ENCODE measurements around the gene SCGB2B2.
"Not testable (repeated sequence)": the region's sequence is repeated elsewhere in the genome, so short reads cannot be mapped to it uniquely, and the experiment has no call there.

Gene SCGB2B2

DNA sequence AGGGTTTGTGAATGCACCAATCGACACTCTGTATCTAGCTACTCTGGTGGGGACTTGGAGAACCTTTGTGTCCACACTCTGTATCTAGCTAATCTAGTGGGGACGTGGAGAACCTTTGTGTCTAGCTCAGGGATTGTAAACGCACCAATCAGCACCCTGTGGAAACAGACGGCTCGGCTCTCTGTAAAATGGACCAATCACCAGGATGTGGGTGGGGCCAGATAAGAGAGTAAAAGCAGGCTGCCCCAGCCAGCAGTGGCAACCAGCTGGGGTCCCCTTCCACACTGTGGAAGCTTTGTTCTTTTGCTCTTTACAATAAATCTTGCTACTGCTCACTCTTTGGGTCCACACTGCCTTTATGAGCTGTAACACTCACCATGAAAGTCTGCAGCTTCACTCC lies 8.3 kb downstream of the SCGB2B2 start:
- not testable (repeated sequence) for DNase-seq (ENCODE audit: low read depth)

DNA sequence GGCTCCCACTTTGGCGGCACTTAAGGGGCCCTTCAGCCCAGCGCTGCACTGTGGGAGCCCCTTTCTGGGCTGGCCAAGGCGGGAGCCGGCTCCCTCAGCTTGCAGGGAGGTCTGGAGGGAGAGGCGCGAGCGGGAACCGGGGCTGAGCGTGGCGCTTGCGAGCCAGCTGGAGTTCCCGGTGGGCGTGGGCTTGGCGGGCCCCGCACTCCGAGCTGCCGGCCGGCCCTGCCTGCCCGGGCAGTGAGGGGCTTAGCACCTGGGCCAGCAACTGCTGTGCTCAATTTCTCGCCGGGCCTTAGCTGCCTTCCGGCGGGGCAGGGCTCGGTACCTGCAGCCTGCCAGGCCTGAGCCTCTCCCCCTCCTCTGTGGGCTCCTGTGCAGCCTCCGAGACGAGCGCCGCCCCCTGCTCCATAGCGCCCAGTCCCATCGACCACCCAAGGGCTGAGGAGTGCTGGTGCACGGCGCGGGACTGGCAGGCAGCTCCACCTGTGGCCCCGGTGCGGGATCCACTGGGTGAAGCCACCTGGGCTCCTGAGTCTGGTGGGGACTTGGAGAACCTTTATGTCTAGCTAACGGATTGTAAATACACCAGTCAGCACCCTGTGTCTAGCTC lies 8.8 kb downstream of the SCGB2B2 start:
- not testable (repeated sequence) for DNase-seq (ENCODE audit: low read depth)

DNA sequence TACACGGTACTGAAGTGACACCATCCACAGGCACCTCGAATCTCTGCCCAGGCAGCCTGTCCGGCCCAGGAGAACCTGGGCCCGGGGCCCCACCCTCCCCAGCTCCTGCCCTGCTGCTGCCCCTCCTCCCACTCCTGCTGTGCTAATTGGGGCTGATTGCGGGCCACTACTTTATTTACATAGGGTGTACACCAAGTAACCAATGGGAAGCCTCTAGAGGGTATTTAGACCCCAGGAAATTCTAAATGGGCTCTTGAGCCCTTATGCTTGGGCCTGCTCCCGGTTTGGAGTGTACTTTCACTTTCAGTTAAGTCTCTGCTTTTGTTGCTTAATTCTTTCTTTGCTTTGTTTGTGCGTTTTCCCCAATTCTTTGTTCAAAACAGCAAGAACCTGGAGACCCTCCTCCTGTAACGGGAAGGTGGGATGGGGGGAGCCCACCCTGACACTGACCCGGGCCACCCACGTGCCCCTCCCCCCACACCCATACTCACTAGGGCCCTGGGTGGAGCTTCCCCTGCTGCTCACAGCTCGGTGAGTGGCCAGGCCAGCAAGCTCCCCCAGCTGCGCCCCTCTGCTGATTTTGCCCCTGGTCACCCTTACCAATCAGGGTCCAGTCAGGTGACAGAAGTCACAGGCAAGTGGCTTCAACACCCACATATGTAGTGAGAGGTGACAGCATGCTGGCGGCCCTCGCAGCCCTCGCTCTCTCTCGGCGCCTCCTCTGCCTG lies 9.4 kb downstream of the SCGB2B2 start:
- DNase-seq (ENCODE audit: low read depth) = no peak

DNA sequence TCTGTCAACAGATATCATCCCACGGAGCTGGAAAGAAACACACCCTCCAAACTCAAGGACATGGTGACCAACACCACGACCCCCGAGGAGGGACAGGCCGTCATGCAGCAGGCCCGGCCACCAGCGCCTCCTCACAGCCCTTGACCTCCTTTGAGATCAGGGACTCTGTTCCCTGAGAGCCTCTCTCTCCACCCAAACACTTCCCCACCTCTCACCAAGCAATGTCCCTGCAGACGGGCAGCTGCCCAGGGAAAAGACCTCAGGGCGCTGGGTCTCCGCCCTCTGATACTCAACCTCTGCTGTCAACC lies 10.0 kb downstream of the SCGB2B2 start:
- no peak for DNase-seq (ENCODE audit: low read depth)

DNA sequence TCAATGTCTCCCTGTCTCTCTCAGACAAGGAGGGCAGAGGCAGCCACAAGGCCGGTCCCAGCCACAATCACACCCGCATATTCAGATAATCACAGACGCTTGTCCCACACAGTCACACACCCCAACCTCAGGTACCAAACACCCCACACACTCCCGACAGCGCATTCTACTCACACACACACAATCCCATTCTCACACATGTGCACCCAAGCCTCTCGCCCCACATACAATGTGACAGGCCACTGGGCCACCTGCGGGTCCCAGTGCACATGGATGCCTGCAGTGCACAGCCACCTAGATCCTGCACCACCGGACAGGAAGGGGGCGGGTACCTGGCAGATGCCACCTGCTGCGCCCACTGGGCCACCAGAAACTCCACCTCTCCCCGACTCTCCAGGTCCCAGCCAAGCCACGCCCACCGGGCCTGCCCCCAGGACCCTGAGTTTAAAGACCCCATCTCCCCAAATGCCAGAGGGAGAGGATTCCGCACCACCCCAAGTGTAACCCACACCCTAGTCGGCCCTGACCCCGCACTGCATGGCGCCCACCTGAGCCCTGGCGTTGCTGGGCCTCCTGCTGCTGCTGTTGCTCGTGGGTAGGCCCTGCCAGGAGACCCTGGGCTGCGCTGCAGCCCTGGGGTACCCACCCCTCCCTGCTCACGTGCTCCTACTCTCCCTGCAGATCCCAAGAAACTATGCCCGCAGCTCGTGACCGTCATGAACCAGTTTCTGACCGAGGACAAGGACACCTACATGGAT lies 10.6 kb downstream of the SCGB2B2 start:
- no peak for DNase-seq (ENCODE audit: low read depth)

DNA sequence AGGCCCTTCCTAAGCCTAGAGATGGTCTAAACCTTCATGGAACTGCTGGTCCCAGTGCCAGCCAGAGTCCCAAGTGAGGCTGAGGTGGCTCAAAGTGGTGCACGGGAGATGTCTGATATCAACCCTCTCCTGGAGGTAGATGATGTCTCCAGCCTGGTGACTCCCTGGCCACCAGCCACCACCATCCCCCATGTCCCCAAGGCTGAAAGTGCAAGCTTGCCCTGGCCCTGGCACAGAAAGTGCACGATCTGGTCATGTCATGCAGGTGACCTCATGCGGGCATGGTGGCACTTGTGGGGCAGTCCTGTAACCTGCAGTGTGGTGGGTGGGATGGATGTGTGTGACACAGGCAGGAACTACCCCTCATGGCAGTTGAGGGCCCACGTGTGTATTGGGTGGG lies 11.7 kb downstream of the SCGB2B2 start:
- DNase-seq (ENCODE audit: low read depth) = not testable (repeated sequence)

DNA sequence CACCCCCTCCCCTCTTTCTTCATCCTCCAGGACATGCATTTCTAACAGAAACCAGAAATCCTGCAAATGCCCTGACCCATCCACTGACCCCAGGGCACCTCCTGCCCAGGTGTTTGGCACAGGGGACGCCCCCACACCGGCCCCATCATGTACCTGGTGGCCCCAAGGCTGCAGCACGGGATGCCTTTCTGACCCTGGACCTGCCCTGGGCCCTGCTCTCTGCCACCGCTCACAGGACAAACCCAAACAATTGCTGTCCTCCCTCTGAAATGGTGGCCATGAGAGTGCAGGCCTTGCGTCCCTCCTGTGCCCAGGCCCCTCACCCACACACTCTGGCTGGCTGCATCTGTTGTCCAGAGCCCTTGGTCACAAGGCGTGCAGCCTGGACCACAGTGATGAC lies 12.1 kb downstream of the SCGB2B2 start:
- DNase-seq (ENCODE audit: low read depth) = no peak

DNA sequence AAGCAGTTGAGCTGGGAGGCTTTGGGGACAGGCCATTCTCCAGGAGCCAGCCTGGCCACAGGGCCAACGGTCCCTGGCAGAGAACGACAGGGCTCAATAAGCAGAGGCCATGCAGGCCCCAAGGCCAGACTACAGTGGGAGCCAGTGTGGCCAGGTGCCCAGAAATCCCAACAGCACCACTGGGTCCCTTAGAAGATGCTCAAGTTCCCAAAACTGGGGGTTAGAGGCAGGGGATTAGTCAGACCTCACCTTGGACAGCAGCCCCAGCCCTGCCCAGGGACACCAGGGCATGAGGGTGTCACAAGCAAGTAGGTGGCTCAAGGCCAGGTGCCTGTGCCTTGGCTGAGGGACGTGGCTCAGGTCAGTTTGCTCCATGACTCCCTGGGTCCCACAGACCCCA lies 12.8 kb downstream of the SCGB2B2 start:
- DNase-seq (ENCODE audit: low read depth) = no peak

DNA sequence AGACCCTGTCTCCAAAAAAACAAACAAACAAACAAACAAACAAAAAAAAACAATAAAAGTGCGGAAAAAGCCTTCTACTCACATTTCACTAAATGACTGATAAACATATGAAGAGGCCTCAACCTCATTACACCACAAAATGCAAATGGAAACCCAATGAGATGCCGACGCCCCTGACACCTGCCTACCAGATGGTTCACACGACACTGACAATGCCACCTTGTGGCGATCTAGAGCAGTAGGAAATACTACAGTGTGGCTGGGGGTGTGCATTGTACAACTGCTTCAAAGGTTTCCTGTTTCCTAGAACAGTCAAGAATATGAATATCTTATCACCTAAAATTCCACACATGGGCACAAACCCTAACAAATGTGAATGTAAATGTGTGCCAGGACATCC lies 14.0 kb downstream of the SCGB2B2 start:
- DNase-seq (ENCODE audit: low read depth) = no peak

DNA sequence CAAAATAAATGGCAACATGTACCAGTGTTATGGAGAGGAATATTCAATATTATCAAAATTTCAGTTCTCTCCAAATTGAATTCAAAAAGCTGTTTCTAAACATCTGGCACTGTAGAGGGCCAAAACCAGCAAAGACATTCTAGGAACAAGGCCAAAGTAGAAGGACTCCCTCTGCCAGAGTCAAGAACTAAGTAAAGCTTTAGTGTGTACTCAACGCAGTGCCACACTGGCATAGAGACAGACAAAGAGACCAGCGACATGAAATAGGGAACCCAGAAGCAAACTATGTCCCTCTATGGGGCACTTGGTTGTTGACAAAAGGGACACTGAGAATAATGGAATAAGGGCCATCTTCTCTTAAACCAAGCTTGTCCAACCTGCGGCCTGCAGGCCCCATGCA lies 15.6 kb downstream of the SCGB2B2 start:
- no peak for DNase-seq (ENCODE audit: low read depth)

DNA sequence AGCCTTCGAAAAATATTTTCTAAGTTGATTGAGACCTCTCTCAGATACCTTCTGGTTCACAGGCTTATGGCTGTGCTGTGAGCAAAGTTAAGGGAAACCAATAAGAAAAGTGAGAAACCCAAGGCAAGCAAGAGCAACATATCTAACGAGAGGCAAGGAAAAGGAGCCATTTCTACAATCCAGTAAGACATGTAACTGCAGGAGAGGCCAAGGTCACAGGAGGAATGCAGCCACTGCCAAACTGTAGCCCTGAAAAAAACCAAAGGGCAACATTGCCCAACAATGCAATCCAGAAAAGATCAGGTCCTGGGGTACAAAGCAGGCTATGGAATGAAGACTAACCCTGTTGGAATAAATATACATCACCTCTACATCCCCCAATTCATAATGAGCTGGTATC lies 21.3 kb downstream of the SCGB2B2 start:
- DNase-seq (ENCODE audit: low read depth) = no peak

DNA sequence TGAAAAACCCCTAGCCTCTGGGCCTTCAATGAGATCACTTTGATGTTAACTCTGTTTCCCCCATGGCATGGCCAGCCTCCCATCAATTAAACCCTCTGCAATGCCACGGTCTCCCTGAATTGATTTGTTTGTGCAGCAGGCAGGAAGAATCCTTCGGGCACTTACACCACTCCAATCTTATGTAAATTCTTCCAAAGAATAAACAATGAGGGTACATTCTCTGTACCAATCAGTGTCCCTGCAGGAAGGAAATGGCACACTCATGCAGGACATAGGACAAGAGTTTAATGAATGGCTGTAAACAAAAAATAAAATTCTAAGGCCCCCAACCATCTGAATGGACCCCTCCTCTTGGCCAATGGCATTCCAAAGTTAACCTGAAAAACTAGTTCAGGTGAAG lies 22.2 kb downstream of the SCGB2B2 start:
- DNase-seq (ENCODE audit: low read depth) = no peak

DNA sequence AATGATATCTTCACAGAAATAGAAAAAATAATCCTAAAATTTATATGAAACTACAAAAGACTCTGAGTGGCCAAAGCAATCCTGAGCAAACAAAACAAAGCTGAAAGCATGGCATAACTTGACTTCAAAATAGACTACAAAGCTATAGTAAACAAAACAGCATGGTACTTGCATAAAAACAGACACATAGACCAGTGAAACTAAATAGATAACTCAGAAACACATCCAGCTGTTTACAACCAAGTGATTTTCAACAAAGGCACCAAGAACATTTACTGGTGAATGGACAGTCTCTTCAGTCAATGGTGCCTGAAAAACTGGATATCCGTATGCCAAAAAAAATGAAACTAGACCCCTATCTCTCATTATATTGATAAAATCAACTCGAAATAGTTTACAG lies 25.2 kb downstream of the SCGB2B2 start:
- no peak for DNase-seq (ENCODE audit: low read depth)

DNA sequence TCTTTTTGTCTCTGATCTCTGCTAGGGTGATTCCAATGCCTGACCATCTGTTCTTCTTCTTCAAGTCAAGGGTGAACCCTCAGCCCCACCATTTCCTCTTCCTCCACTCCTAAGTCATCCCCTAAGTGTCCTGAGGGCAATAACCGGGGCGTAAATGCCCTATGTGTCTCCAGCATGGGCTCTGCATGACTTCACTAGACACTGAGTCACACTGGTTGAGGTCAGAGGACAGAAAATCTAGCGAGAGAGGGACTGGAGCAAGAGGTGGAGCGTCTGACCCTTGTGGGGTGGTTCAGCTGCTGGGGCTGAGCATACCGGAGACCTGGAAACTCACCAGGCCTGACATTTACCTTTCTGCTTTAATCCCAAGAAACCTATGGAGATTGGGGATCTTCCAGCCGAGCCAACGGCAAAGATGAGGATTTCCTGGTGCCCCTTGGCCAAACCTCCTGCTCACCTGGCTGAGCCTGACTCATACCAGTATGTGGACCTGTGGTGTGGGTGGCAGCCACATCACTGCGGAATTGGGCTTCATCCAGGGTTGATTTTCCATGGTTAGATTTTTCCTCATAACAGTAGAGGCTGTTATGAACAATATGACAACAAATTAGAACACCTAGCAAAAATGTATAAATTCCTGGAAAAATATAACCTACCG lies 26.9 kb downstream of the SCGB2B2 start:
- no peak for DNase-seq (ENCODE audit: low read depth)

DNA sequence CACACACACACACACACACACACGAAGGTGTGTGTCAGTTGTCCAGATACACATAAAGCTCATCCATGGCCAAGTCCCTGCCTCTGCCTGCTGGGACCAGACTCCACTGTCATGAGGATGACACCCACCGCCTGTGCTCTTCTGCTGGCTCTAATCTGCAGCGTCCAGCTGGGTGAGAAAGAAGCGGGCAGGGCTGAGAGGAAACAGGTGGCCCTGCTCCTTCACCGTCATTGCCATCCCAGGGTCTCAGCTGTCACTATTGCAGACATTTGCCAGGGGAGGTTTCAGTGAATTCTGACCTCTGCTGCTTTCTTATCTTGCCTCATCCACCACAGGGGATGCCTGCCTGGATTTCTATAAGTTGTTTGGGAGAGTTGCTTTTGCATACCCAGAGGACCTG lies 31.4 kb downstream of the SCGB2B2 start:
- DNase-seq (ENCODE audit: low read depth) = no peak

DNA sequence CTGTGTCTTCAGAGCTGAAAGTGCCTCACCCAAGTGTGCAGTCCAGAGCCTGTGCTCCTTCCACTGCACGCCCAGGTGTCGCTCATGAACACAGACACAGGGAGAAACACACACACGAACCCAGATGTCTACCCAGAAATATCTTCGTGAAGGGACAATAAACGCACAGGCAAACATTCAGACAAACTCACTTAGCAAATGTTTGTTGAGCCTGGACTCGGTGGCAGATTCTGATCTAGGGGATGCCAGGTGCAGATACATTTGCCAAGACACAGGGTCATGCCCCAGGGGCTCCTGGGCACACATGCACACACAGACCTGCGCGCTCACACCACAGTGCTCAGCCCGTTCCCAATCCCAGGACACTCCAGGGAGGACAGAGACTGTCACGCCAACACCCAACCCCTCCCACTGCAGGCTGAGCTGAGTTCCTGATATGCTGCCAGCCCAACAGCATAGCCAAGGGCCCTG lies 31.9 kb downstream of the SCGB2B2 start:
- no peak for DNase-seq (ENCODE audit: low read depth)

DNA sequence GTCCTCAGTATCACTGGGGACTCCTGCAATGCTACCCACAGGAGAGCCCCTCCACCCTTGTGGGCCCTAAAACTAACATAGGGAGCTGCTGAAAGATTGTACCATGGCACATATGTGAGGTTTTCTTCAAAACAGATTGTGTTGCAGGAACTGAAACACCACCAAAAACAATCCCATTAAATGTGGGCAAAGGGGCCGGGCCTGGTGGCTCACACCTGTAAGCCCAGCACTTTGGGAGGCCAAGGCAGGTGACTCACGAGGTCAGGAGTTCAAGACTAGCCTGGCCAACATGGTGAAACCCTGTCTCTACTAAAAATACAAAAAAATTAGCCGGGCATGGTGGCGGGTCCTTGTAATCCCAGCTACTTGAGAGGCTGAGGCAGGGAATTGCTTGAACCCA lies 34.7 kb downstream of the SCGB2B2 start:
- DNase-seq (ENCODE audit: low read depth) = no peak

DNA sequence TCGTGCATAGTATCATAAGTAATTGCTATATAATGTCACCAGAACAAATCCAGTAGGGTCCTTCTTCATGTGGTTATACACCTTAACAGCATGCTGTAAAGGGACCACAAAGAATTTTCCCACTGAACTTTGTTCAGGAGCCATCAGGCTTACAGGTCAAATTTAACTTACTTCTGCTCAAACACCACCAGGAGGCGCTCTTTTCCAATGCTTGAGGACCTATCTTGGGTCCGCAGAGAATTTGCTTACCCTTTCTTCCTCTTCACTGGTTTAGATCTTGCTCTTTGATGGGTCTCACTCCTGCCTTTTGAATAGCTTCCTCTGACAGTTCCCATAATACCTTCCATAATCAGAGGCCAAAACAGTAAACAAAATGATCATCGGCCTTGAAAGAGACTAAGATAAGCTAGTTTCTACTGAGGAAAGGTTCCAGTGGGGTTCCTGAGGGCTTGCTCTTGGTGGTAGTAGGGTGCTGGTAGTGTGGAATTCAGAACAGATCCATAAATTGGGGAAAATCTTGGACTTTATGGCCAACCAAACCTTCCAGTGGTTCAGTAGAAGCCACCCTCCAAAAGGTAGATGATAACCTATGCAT lies 37.4 kb downstream of the SCGB2B2 start:
- DNase-seq (ENCODE audit: low read depth) = peak; percentile 37

DNA sequence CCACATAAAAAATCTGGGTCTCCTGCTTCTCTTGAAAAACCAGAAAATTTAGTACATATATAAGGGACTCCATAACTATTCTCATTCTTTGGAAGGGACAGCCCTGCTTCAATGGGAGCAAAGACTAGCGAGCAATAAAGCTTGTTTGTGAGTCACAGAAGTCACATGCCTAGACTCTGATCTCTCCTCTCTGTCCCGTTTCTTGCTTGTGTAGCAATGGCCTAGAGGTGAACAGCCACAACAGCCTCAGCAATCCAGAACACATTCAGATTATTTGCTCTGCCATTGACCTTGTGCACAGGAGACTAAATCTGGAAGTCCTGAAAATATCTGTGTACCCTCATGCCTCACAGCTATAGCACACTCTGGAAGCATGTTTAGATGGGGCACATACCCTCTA lies 43.2 kb downstream of the SCGB2B2 start:
- no peak for DNase-seq (ENCODE audit: low read depth)

All from stimulated activated CD8-positive, alpha-beta memory T cell treated with anti-CD3 and anti-CD28 coated beads, Interleukin-15, amount 100 ng/mL, for 1 hour (primary cell).